Anterior cingulate cortex (tissue), 58 donors: ENCODE data around the gene SAMD13.

Experiments
- DNase-seq, 58 donors: peaks; one replicate each; lab custom pipeline; 2025; lab: John Stamatoyannopoulos, UW

The SAMD13 gene, protein sequence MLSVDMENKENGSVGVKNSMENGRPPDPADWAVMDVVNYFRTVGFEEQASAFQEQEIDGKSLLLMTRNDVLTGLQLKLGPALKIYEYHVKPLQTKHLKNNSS

DNA sequence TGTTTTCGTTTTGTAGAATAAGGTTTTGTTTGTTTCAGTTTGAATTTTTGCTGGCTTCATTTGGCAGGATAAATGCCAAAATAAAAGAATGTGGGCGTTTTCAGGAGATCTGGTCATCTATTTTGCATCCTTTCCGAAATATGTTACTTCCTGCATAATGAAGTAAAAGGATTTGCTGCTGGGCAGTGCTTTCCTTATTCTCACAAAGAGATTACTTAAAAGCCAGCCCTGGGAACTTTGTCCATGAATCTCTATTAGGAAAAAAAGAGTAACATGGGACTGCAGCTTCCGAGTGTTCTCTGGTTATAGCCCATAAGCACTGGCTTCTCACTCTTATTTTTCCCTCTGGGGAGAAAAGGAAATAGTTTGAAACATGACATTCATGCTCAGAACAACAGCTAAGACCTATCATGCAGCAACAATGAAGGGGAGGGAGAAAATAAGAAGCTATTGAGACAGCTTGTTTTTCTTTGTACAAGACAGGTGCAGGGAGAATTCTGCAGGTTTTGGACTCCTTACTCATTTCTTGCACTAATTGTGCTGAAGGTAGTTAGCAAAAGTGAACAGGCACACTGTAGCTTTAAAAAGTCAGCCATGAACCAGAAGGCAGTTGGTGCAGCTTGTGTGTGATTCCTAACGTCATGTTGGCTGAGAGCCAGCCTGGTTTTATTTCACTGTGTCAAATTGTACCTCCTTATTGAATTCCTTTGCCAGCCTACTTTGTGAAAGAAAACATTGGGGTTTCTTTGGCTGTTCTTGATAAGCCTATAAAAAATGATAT, at the start of gene SAMD13:
TSS of gene SAMD13 (plus strand) at position 705 of the 781 bp plus-strand sequence. CDS start 1,527 bp downstream, outside the sequence.
- DNase-seq, result peak in 50 of 58 donors; percentile 8 to 84 (median 48)

DNA sequence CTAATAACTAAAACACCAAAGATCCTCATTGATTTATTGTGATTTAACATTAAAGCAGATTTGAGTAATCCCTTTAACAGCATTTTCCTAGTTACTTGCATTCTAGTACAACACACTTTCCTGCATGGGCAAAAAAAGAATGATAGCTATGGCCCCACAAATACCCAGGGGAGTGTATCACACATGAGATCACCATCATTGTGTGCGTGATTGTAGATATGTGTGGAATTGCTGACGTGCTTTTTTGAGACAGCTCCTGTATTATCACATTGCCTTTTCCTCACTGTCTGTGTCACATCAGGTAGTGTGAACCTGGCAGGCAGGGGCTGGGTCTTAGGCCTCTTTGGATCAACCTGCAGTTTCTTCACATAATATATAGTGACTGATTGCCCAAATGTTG, 48.5 kb upstream of the SAMD13 start:
- no peak for DNase-seq

DNA sequence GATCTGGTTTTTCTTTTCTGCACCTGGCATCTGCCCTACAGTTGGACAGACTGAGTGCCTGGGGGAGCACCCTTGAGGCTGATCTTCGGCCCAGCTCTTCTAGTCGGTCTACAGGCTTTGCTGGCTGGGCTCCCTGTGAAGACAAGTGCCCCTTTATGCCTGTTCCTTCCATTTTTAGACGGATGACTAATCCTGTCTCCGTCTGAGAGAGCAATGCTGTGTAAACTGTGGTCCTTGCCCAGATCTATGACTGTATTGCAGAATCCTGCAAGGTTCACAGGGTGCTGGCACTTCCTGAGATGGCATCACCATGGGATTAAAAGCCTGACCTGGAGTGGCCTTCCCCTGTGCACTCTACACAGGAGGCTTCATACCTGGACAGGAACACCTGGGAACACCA, 47.6 kb upstream of the SAMD13 start:
- peak in 53 of 58 donors; percentile 15 to 95 (median 60) for DNase-seq

DNA sequence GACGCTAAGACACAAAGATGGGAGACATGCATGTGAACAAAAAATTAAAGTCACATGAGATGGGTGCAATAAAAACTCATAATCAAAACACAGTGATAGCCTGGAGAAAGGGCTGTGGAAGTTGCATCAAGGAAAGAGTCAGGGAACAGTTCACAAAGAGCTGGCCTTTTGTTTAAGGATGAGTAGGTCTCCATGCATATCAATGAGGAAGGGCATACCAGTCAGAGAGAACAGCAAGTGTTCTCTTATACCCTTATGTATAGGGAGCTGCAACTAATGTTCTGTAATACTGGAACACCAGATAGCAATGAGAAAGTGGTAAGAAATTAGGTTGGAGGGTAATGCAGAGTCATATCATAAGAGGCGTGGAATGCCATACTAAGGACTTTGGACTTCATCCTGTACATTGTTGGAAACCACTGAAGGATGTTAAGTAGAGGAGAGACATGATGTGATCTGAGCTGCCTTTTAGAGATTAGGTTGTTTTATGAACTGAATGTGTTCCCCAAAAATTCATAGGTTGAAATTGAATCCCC, 46.7 kb upstream of the SAMD13 start:
- no peak for DNase-seq

DNA sequence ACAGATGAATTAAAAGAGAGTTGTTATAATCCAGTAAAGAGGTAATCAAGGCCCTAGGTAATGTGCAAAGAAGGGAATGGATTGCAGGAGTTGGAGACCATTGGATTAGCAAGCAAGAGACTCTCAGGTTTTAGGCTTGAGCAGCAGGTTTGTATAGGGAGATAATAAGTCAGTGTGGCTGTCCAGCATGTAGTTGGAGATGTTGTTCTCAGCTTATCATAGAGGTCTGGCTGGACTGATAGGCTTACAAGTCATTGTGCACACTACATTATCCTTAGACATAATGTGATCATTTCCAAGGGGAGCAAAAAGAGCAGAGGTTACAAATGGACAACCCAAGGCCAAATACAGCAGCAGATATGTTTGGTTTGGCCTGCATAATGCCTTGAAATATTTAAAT, 45.9 kb upstream of the SAMD13 start:
- DNase-seq, result no peak

DNA sequence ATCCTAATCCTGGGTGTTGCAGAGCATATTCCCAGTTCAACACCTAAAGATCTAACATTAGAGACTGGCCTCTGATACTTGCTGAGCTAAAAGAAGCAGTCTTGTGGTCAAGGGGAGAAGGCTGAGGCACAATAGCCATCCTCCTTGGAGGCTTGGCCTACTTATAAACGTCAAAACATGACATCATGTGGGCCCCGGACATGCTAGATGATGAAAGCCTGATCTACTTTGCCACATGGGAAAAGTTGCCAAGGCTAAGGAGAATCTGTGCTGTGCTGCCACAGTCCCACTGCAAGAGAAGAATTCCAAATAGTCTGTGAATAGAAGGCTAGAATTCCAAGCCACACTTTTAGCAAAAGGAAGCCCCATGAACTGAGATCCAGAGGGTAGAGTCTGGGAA, 43.9 kb upstream of the SAMD13 start:
- DNase-seq, result peak in 4 of 58 donors; percentile 4 to 26 (median 15)

DNA sequence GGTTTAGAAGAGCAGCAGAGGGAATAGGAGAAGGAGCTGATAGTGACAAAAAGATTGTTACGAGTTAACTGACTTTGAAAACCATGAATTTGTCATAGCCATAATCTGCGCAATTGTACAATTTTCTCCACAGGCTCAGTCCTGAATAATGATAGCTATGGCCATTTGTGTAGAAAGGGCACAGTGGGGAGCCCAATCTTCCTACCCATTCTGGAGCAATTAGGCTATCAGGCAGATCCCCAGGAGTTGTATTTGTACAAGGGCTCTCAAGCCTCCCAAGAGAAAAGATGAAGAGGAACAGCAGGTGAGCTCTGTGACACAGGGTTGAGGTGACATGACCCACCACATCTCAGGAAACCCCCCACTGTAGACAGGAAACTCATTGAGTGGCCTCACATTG, 42.1 kb upstream of the SAMD13 start:
- DNase-seq, result no peak

DNA sequence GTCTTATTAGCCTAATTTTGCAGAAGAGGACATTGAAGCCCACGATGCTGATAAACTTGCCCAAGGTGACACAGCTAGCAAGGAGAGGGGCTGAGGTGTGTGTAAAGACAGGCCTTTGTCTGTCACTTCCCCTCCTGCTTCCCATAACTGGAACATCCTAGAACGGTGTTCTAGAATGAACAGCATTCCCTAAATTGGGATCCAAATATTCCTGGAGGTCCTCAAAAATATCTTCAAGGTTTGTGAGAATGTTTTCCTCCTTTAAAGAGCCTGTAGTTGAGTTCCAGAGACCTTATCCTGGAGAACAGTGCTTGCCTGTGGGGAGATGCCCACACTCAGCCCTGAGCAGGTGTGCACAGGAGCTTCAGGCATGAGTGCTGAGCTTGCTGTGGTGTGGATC, 41.5 kb upstream of the SAMD13 start:
- DNase-seq, result no peak

DNA sequence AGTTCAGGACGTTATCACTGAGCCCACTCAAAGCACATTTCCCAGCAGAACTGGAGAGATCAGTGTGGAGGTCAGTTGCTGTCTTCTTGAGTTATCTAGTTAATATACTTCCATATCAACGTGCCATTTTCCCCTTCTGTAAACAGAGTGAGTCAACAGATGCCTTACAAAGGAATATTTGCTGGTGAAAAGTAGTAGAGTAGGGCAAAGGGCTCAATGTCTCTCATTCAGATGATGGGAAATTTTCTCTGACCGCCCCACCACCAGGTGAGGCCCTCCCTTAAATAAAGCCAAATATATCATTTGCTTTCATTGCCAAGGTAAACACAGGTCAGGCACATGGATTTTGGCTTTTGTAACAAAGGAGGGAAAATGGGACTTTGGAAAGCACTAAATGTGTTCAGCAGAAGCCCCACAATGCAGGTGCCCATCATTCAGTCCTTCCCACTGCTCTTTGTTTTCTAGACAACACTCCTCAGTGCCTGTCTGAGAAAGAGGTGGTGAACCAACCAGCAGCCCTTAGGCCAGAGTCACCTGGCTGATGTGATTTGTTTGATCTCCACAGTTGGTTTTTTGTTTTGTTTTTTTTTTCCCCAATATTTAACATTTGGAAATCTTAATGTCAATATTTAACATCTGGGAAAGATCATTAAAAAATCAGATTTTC, 40.5 kb upstream of the SAMD13 start:
- no peak for DNase-seq

DNA sequence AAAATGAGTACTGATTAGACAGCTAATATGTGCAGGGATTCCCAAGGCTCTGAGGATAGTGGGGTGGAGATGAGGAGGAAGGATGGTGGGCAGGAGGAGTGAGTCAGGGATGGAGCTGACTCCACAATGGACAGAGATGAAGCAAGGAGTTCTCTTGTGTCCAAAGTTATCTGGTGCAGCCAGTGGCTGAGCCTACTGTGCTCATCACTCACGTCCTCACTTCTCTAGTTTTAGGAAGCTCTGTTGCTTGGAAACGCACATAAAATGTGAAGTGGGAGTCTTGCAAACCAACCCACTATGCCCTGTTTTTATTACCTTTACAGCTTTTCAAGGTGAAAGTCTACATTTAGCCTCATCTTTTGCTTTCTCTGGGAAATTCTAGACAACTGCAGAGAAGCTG, 36.5 kb upstream of the SAMD13 start:
- peak in 7 of 58 donors; percentile 2 to 62 (median 14) for DNase-seq

DNA sequence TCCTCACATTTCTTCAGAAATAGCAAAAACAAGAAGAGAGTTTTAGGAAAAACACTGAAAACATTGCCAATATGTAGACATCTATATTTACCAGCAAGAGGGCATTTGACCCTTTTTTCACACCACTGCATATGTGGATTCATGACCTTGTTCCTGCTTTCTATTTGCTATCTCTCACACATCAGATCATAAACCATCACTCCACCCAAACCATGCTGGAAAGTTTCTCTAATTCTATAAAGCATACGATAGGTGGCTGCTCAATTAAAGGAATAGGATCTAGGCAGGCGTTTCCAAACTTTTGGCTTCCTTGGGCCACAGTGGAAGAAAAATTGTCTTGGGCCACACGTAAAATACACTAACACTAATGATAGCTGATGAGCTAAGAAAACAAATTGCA, 35.6 kb upstream of the SAMD13 start:
- no peak for DNase-seq

DNA sequence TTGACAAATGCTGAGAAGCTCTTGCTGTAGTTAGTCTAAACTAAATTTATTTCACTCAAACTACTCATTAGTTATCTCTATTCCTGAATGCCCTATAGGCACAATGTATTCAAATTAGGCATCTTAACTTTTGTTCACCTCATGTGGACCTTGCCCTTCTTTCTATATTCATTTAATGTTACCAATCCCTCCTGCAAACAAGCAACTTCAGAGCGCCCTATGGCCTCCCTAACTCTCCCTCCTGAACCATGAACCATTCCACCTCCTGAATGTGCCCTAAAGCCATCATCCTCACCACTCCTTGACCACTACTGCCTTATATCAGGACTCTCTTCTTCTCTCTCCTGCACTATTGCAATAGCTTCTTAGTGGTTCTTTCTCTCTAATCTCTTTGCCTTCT, 34.8 kb upstream of the SAMD13 start:
- DNase-seq, result no peak

DNA sequence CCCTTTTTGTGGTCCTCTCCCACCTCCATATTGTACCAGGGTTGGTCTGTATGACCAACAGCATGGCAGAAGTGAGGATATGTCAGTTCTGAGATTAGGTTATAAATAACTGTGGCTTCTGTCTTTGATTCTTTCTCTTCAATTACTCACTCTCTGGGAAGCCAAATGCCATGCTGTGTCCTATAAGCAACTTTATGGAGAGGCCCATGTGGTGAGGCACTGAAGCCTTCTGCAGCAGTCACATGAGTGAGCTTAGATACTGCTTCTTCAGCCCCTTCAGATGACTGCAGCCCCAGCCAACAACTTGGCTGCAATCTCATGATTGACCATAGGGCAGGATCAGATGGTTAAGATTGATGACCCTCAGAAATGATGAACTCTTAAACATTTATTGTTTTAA, 34.0 kb upstream of the SAMD13 start:
- no peak for DNase-seq

DNA sequence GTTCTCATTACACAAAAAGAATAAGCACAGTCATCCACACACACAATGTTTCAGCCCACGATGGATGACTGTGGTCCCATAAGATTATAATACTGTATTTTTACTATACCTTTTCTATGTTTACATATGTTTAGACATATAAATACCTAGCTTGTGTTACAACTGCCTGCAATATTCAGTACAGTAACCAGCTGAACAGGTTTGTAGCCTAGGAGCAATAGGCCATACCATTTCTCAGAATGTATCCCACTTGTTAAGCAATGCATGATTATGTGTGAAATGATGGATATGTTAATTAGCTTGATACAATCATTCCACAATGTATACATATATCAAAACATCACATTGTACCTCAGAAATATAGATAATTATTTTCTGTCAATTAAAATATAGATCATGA, 33.2 kb upstream of the SAMD13 start:
- DNase-seq, result no peak

DNA sequence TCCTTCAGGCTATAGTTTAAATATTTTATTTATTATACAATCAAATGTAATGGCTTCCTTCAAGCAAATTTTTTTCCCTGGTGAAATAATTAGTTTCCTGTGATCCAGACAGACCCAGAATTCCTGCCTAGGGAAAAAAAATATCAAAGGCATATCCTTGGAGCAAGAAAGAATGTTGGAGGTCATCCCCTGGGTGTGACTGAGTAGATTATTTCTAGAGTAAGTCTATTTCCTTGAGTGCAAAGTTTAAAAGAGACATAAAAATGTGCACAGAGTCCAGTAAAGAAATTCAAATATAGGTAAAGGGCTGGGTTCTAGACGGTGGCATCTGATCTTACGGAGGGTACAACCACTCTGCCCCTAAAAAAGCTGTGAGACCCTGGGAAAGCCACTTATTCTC, 32.2 kb upstream of the SAMD13 start:
- no peak for DNase-seq

DNA sequence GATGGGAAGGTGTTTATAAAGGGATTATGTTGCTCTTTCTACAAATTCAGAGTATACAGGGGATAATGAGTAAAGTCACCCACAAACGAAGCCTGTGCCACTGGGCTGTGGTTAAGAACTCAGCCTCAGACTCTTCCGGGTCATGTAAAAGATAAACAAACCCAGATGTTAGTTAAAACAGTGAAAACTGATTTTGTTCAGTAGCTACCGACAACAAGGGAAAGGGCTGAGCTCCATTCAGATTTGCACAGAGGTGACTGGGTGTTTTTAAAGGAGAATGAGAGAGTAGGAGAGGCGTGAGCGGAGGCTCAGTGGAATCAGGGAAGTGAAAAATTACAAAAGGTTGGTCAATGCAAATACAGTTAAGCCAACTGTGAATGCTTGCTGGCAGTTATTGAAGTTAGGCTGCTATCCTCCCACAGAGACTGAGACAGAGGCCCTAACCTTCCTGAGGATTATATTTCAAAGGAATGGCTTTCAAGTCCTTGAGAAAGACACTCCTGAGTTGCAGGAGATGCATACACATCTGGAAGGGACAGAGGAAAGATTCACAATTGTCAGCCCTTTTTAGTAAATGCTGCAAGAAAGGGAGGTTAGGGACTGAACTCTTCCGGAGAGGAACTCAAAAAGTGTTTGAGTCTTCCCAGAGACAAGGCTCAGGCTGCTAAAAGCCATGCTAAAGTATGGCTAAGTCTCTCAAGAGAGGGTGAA, 29.9 kb upstream of the SAMD13 start:
- DNase-seq, result no peak

DNA sequence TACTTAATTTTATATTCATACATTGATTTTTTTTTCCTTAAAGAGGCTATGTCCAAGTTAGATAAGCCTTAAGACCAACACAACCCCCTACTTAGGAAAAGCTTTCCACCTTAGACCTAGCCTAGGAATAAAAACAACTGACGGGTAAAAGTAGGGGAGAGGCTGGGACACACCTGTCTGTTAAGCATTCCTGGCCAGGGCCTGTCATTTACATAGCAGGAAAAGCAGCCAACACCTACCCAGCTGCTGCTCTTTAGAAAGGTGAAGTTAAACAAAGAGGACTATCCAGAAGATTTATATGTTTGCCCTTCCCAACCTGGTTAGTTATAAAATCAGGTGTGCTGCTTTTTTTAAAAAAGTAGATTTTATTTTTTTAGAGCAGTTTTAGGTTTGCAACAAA, 29.1 kb upstream of the SAMD13 start:
- DNase-seq, result no peak

DNA sequence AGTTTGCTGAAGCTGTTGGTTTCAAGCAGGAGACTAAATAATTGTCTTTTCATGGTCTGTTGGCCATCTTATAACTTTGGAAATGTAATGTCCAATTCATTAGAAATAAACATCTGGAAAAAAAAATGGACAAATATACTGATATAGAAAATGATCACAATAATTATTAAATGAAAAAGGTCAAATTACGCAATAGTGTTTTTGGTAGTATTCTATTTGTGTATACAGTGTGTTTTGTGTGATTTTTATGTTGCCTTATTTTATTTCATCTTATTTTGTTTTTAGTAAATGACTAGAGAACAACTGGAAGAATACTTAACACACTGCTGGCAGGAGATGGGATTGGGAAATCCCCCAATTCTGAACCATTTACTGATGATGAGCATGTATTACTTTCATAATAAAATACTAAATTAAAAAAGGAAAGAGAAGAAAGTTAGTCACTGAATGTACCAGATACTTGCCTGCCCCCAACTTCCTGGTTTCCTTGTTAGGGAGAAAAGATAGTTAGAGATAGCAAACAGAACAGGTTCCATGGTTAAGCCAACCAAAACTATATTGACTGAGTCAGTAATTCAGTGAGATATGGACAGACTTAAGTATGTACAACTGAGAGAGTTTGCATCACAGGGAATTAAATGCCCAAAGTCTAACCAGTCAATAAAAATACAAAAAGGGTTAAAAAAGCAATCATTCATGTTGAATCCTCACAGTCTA, 24.0 kb upstream of the SAMD13 start:
- no peak for DNase-seq

DNA sequence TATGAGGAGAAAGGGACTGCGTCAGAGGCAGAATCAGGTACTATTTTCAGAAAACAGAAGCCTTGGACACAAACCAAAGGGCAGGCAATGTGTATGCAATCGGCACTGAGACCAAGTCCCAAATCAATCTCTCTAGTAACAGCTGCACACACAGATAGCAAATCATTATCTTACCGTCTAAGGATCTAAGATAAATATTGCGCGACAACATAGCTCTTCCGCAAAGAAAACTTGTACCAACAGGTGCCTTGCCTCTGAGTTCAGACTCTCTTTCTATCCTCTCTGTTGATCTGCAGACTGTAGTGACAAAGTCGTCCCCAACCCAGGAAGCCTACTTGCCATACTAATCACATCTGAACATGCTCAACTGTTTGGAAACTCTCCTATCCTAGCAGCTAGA, 22.6 kb upstream of the SAMD13 start:
- no peak for DNase-seq

DNA sequence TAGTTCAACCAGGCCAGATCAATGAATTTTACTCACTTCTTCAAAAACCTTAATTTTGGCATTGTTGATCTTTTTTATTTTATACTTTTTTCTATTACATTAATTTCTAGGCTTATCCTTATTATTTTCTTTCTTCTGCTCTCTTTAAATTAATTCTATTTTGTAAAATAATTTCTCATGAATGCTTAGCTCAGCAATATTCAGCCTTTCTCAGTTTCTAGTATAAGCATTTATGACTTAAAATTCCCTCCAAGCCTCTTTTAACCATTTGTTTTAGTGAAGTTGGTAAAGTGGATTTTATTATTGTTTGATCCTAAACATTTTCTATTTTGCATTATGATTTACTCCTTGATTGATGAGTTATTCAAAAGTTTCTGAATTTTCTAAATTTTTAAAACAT, 20.6 kb upstream of the SAMD13 start:
- no peak for DNase-seq
